ENCODE data around the gene TSEN2.
"Not testable (repeated sequence)": the region's sequence is repeated elsewhere in the genome, so short reads cannot be mapped to it uniquely, and the experiment has no call there.

The TSEN2 gene

GRCh38 chr3:12484198-12484982 is at the start of gene TSEN2:
Gene TSEN2, plus strand, starts transcription at chr3:12484480. Its CDS starts 5,321 bp downstream, at chr3:12489801.
- peak; percentile 96 for DNase-seq

GRCh38 chr3:12436514-12437220 is 47.6 kb upstream of the TSEN2 start:
- DNase-seq: no peak

GRCh38 chr3:12437221-12437605 is 47.1 kb upstream of the TSEN2 start:
- DNase-seq: no peak

- no peak for DNase-seq
These were observed 46.4 kb upstream of the TSEN2 start for GRCh38 chr3:12437861-12438260.

GRCh38 chr3:12438318-12438717 is 46.0 kb upstream of the TSEN2 start:
- no peak for DNase-seq

GRCh38 chr3:12439161-12439940 is 44.9 kb upstream of the TSEN2 start:
- DNase-seq: no peak

- DNase-seq: no peak
These were observed 43.2 kb upstream of the TSEN2 start for GRCh38 chr3:12440927-12441714.

- no peak for DNase-seq
These were observed 41.4 kb upstream of the TSEN2 start for GRCh38 chr3:12442654-12443501.

GRCh38 chr3:12443781-12444522 is 40.3 kb upstream of the TSEN2 start:
- no peak for DNase-seq

GRCh38 chr3:12444582-12445471 is 39.5 kb upstream of the TSEN2 start:
- no peak for DNase-seq

- DNase-seq: no peak
These were observed 38.6 kb upstream of the TSEN2 start for GRCh38 chr3:12445523-12446240.

- no peak for DNase-seq
These were observed 38.0 kb upstream of the TSEN2 start for GRCh38 chr3:12446298-12446697.

GRCh38 chr3:12447075-12447474 is 37.2 kb upstream of the TSEN2 start:
- DNase-seq: no peak

GRCh38 chr3:12448404-12449202 is 35.7 kb upstream of the TSEN2 start:
- DNase-seq: not testable (repeated sequence)

- DNase-seq: no peak
These were observed 34.2 kb upstream of the TSEN2 start for GRCh38 chr3:12449889-12450682.

- DNase-seq: no peak
These were observed 32.8 kb upstream of the TSEN2 start for GRCh38 chr3:12451481-12451880.

GRCh38 chr3:12451960-12452359 is 32.3 kb upstream of the TSEN2 start:
- no peak for DNase-seq
